Activated CD4-positive, alpha-beta T cell treated with anti-CD3 and anti-CD28 coated beads for 36 hours (primary cell): ENCODE data around the gene SCYGR8. TPM values are rescaled to one million over a fixed set of nuclear protein-coding genes. Genes with fewer than 3 reads are reported as not detected.

Experiments
- ATAC-seq: fragments of 200-7000 bp; cut with Tn5 transposase; one replicate; pipeline ENCODE4 v1.10.0; 2021; ENCODE audit warnings: mild to moderate bottlenecking, moderate library complexity
- CTCF ChIA-PET: fragments of 350-600 bp; sonication (Branson Sonifier 250); formaldehyde crosslinking; loops from one replicate; lab custom pipeline; 2021; ENCODE audit warnings: antibody characterized with exemption; lab: Charles Lee
- POLR2A ChIA-PET: fragments of 350-600 bp; sonication (Branson Sonifier 250); formaldehyde crosslinking; loops from one replicate; lab custom pipeline; 2021; ENCODE audit warnings: antibody characterized with exemption, inconsistent platforms; lab: Charles Lee
- DNase-seq: peaks from one replicate; pipeline ENCODE4 v3.0.0-alpha.2; 2020
- H3K27ac Mint-ChIP-seq: one replicate; pipeline ENCODE4 v1.8.0; 2021; ENCODE audit warnings: mixed read lengths
- H3K27me3 Mint-ChIP-seq: one replicate; pipeline ENCODE4 v1.8.0; 2021; ENCODE audit warnings: mixed read lengths
- H3K36me3 Mint-ChIP-seq: one replicate; pipeline ENCODE4 v1.8.0; 2021; ENCODE audit warnings: low read depth, mixed read lengths
- H3K4me1 Mint-ChIP-seq: one replicate; pipeline ENCODE4 v1.8.0; 2021; ENCODE audit warnings: mixed read lengths
- H3K4me3 Mint-ChIP-seq: one replicate; pipeline ENCODE4 v1.8.0; 2021; ENCODE audit warnings: mild to moderate bottlenecking, moderate library complexity, mixed read lengths
- H3K9me3 Mint-ChIP-seq: one replicate; pipeline ENCODE4 v1.8.0; 2021; ENCODE audit warnings: low read depth, mixed read lengths
- intact Hi-C, 2 experiments: fragments of 100-400 bp; cut with DNase I in 1 of 2; cut with micrococcal nuclease in 1 of 2; formaldehyde crosslinking; loops; one replicate each; pipeline versions ENCODE4 v1.14.2 to v1.15.1; 2022 to 2024; cut with DNase I, micrococcal nuclease
- total RNA-seq, 2 experiments: library from RNA; stranded (reverse); gene quantifications; one replicate each; pipeline ENCODE4 v1.2.3, GENCODE V29; 2021

The SCYGR8 gene
- total RNA-seq, 2 experiments from 2014 or later = not detected

DNA sequence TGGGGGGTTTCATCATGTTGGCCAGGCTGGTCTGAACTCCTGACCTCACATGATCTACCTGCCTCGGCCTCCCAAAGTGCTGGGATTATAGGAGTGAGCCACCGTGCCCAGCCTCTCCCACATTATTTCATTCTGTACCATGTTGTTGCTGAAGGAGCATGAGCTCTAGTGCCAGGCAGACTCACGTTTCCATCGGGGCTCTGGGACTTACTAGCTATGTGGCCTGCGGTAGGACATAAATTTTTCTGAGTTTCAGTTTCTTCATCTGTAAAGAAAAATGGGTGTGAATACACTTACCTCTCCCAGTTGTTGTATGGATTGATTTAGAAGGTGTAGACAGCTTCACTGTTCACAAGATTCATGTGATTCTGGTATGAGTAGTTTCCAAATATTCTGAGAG is 37.1 kb downstream of the SCYGR8 start:
- intact Hi-C loops = loop anchor here (1.0 to 2.0 kb wide), 3 partner anchors 8 to 36 kb away; no protein-coding TSS in a partner anchor
- Mint-ChIP-seq H3K27me3 (peaks cover 14% of the 10 kb centered on the region), H3K4me3 (peak overlapping the region; percentile 65), H3K36me3 (no peaks in the 10 kb centered on the region), H3K9me3 (no peaks in the 10 kb centered on the region), H3K27ac (peak overlapping the region; percentile 68), H3K4me1 (peaks cover 15% of the 10 kb centered on the region)
- ChIA-PET CTCF (interaction anchor here (0.6 to 2.0 kb wide), 6 partner anchors 9 to 652 kb away, joined by 3 to 13 read pairs (median 4); no protein-coding TSS in a partner anchor), POLR2A (interaction anchor here (0.5 kb wide), 1 partner anchor 216 kb away, joined by 3 read pairs; no protein-coding TSS in a partner anchor)
- DNase-seq (peak; percentile 13), ATAC-seq (peak; percentile 47)

DNA sequence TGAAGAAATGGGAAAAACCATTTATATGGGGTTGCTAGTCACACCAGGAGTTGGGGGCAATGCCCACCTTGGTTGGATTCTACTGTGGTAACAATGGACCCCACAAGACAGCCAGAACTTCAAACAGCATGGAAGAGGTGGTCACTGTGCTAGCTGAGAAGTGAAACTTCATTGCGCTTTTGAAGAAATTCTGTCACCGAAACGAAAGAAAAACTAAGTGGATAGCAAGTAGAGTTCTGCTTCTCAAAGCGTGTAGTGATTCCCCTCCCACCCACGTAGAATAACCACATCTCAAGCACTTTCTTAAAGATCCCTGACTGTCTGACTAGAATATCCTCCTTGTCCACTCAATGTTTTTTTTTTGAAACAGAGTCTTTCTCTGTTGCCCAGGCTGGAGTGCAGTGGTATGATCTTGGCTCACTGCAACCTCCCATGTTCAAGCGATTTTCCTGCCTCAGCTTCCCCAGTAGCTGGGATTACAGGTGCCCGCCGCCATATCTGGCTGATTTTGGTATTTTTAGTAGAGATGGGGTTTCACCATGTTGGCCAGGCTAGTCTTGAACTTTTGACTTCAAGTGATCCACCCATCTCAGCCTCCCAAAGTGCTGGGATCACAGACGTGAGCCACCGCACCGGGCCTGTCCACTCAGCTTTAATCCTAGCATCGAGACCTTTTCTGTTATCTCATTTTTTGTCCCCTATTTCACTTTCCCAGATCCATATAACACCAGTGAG is 37.9 kb downstream of the SCYGR8 start:
- ChIA-PET POLR2A (no interaction called here), CTCF (interaction anchor here (0.6 to 2.0 kb wide), 5 partner anchors 10 to 653 kb away, joined by 3 to 13 read pairs (median 6); no protein-coding TSS in a partner anchor)
- Mint-ChIP-seq H3K27me3 (peaks cover 17% of the 10 kb centered on the region), H3K9me3 (no peaks in the 10 kb centered on the region), H3K27ac (peak overlapping the region; percentile 68), H3K4me1 (peaks cover 18% of the 10 kb centered on the region), H3K36me3 (no peaks in the 10 kb centered on the region), H3K4me3 (peak overlapping the region; percentile 65)
- DNase-seq (peak; percentile 21), ATAC-seq (peak; percentile 87)
- intact Hi-C loops = loop anchor here (1.0 to 2.0 kb wide), 3 partner anchors 8 to 35 kb away; no protein-coding TSS in a partner anchor

DNA sequence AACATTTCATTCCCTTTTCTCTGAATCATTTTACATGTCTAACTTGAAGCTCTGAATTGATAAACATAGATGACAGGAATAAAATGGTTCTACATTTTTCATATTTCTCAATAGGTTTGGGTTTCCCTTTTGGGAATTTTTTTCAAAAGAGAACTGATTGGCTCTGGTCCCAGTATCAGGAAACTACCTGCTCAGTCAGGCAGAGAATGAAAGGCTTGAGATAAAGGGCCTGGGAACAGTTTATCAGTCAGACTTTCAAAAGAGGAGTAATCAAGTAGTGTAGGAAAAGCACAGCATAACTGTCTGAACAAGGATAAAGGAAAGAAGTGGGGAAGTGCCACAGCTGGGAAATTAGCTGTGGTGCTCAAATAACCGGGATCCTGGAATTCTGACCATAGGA is 39.6 kb downstream of the SCYGR8 start:
- Mint-ChIP-seq H3K4me1 (peaks cover 19% of the 10 kb centered on the region), H3K4me3 (no peak overlapping the region), H3K27ac (no peak overlapping the region), H3K9me3 (no peaks in the 10 kb centered on the region), H3K27me3 (peaks cover 18% of the 10 kb centered on the region), H3K36me3 (no peaks in the 10 kb centered on the region)
- CTCF ChIA-PET = no interaction called here
- intact Hi-C loops = no loop called here
- ATAC-seq = no peak
- DNase-seq = no peak
- POLR2A ChIA-PET = no interaction called here

DNA sequence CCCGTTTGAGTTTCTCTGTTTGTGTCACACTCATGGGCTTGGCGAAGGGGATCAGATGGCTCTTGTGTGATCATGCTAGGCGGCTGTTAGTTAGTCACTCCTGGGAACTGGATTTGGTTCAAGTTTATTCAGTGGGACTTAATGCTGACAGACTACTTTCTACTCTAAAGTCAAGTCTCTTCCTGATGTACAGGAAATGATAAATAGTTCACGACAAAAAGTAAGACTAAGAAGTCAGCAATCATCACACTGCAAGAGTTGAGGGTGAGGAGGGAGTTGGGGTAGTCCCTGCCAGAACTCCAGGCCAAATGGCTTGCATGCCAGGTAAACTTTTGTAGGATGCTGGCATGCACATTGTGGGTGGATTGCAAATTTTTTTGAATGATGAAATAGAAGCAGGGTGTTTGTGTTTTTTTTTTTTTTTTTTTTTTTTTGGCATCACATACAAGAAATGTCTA is 42.9 kb downstream of the SCYGR8 start:
- no peaks in the 10 kb centered on the region for H3K36me3 Mint-ChIP-seq
- intact Hi-C loops = no loop called here
- DNase-seq = no peak
- peaks cover 10% of the 10 kb centered on the region for H3K4me1 Mint-ChIP-seq
- no peaks in the 10 kb centered on the region for H3K9me3 Mint-ChIP-seq
- POLR2A ChIA-PET = no interaction called here
- H3K27me3 Mint-ChIP-seq = peaks cover 16% of the 10 kb centered on the region
- peak; percentile 42 for ATAC-seq
- H3K4me3 Mint-ChIP-seq = no peak overlapping the region
- H3K27ac Mint-ChIP-seq = no peak overlapping the region
- CTCF ChIA-PET = interaction anchor here (0.6 kb wide), 1 partner anchor 17 kb away, joined by 4 read pairs; no protein-coding TSS in a partner anchor

DNA sequence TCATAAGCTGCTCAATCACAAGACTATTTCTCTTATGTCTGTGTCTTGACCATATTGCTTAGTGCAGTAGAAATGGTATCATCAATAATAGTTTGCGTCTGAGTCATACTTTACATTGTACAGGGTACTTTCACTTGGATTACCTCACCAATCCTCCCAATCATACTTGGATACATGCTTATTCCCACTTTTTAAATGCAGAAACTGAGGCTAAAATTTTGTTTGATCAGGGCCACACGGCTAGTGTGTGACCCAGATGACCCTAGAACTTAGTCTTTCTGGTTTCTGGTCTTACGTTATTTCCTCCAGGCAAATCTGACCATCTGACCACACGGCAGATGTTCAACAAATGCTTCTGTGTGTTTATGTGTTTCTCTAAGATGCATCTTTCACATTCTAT is 44.1 kb downstream of the SCYGR8 start:
- no peak for ATAC-seq
- Mint-ChIP-seq H3K36me3 (no peaks in the 10 kb centered on the region), H3K4me1 (peaks cover 4% of the 10 kb centered on the region), H3K27ac (no peak overlapping the region), H3K27me3 (peaks cover 16% of the 10 kb centered on the region), H3K9me3 (no peaks in the 10 kb centered on the region), H3K4me3 (no peak overlapping the region)
- ChIA-PET CTCF (no interaction called here), POLR2A (no interaction called here)
- no peak for DNase-seq
- intact Hi-C loops = no loop called here

DNA sequence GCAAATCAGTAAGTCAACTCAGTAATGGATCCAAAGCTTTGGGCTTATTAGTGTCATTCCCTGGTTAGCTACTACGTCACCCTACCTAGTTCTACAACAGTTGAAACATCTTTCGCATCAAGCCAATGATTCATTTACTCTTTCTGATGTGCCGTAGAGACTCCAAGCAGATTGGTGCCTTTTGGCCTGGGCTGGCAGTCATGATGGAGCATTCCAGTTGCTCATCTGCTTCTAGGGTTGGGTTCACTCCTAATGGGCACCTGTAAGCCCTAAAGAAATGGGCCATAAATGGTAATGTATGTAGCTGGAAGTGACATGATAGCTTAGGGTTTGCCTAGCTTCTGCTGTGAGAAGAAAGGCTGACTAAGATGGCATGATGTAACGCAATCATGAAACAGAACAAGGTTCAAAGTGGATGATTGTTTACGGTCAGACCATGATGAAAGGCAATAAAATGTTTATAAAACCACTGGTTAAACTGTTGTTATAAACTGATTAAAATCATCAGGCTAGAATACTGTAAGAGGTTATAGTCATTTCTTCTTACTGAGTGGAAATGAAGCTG is 47.5 kb downstream of the SCYGR8 start:
- H3K4me3 Mint-ChIP-seq = no peak overlapping the region
- peaks cover 4% of the 10 kb centered on the region for H3K4me1 Mint-ChIP-seq
- H3K36me3 Mint-ChIP-seq = no peaks in the 10 kb centered on the region
- ChIA-PET CTCF (interaction anchor here (0.9 kb wide), 1 partner anchor 12 kb away, joined by 4 read pairs; no protein-coding TSS in a partner anchor), POLR2A (no interaction called here)
- DNase-seq (no peak), ATAC-seq (no peak)
- intact Hi-C loops = no loop called here
- H3K27ac Mint-ChIP-seq = no peak overlapping the region
- H3K27me3 Mint-ChIP-seq = peaks cover 6% of the 10 kb centered on the region
- H3K9me3 Mint-ChIP-seq = no peaks in the 10 kb centered on the region

Other genes starting within 250 kb of the SCYGR8 start
- not detected for gene SCYGR2, start 147.0 kb upstream of the SCYGR8 start, total RNA-seq
- gene SCYGR3, start 131.1 kb upstream of the SCYGR8 start, total RNA-seq = not detected
- gene SCYGR4, start 128.4 kb upstream of the SCYGR8 start, total RNA-seq = not detected
- not detected for gene SCYGR5, start 79.1 kb upstream of the SCYGR8 start, total RNA-seq
- not detected for gene SLC19A3, start 27.9 kb upstream of the SCYGR8 start, total RNA-seq
- gene SCYGR6, start 21.1 kb upstream of the SCYGR8 start, total RNA-seq = not detected
- not detected for gene SCYGR7, start 17.6 kb upstream of the SCYGR8 start, total RNA-seq
- 10 to 100 TPM in 1 of 2 experiments, 1 to 10 TPM in 1; 7.9 to 16.2 TPM for gene CCL20, start 67.9 kb downstream of the SCYGR8 start, total RNA-seq
- gene DAW1, start 125.7 kb downstream of the SCYGR8 start, total RNA-seq = not detected